VCaP (cell line): ENCODE data around the gene MAG.

Experiments
- H3K27ac ChIP-seq: fragments of 450-650 bp; 2 replicates; pipeline ENCODE4 v1.5.1; 2017
- TF ChIP-seq, protein P1 (sequence below): fragments of 450-650 bp; conservative IDR thresholded peaks from 2 replicates; pipeline ENCODE4 v1.5.1; 2017; ENCODE audit warnings: mild to moderate bottlenecking, moderate library complexity

The MAG gene

DNA sequence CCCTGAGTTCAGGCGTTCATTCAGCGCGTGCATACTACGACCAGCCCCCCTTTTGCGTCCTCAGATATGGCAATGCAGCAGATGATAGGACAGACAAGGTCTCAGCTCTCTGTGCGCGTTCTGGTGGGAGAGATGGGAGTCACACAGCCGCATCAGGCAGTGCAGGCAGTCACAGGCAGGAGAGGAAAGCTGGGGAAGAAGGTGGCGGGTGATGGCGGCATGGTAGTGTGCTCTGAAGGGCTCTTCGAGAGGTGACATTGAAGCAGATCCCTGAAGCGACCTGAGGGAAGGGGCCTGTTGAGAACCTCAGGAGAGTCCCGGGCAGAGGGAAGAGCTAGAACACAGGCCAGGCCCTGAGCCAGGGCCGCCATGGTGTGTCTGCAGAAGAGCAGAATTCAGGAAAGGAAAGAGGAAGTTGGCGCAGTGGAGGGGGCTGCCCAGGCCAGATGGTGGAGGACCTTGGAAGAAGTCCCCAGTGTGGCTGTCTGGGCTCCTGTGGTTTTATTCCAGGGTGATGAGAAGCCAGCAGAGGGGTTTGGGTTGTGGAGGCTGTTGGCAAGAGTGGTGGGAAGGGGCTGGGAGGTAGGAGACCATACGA is 19.7 kb upstream of the MAG start:
- TF ChIP-seq, protein P1, sequence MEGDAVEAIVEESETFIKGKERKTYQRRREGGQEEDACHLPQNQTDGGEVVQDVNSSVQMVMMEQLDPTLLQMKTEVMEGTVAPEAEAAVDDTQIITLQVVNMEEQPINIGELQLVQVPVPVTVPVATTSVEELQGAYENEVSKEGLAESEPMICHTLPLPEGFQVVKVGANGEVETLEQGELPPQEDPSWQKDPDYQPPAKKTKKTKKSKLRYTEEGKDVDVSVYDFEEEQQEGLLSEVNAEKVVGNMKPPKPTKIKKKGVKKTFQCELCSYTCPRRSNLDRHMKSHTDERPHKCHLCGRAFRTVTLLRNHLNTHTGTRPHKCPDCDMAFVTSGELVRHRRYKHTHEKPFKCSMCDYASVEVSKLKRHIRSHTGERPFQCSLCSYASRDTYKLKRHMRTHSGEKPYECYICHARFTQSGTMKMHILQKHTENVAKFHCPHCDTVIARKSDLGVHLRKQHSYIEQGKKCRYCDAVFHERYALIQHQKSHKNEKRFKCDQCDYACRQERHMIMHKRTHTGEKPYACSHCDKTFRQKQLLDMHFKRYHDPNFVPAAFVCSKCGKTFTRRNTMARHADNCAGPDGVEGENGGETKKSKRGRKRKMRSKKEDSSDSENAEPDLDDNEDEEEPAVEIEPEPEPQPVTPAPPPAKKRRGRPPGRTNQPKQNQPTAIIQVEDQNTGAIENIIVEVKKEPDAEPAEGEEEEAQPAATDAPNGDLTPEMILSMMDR: no peak
- peak overlapping the region; percentile 100; the same call in 1 of the 2 replicates for H3K27ac ChIP-seq

DNA sequence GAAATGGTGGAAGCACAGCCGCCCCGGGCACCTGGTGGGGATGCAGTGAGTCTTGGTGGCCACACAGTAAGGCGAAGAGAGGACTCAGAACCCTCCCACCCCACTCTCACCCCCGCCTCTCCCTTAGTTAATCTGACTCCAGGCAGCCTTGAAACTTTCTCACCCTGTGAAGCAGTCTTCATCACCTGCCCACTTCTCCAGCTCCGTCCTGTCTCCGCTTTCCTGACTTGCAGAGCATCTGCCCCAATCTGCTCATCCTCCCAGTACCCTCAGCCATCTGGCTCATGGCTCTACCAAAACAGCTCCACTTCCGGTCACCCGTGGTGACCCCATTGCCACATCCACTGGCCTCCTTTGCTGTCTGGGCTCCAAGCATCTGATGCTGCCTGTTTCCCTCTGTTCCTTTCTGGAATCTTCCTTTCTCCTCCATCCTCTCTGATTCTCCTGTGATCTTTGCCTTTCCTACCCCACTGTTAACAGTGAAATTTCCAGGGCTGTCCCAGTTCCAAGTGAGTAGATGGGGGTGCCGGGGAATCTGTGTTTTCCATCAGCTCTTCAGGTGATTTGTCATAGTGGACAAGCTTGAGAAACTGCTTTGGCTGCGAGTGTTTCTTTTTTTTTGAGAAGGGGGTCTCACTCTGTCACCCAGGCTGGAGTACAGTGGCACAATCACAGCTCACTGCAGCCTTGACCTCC is 18.9 kb upstream of the MAG start:
- H3K27ac ChIP-seq: no peak overlapping the region
- TF ChIP-seq, protein P1: no peak

DNA sequence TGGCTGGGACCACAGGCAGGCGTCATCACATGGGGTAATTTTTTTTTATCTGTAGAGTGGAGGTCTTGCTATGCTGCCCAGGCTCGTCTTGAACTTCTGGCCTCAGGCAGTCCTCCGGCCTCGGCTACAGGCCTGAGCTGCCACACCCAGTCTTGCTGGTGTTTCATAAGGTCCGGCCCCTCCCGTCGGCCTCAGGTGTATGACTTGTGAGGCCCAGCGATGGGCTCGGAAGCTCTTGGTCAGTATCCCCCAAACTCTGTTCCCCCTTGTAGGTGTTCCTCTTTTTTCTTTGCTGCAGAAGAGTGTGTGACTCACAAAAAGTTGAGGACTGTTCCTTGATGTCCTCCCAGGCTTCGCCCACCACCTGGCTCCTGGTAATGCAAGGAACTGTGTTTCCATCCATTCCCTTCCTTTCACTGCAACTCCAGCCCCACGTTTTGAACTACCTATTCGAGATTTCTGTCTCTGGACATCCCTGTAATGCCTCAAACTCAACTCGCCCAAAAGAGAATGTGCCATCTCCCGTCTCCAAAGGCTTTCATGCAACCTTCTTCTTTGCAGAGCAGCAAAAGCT is 18.2 kb upstream of the MAG start:
- H3K27ac ChIP-seq: no peak overlapping the region
- TF ChIP-seq, protein P1: no peak

DNA sequence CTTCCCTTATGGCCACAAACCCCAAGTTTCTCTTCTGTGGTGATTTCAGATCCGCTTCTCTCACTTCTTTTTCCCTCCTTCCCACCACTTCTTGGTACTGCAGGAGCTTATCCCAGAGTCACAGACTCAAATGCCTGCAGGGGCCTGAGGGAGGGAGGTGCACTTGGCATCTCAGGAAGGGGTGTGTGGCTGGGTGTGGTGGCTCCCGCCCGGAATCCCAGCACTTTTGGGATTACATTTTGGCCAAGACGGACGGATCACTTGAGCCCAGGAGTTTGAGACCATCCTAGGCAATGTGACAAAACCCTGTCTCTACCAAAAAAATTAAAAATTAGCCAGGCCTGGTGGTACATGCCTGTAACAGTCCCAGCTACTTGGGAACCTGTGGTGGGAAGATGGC is 17.6 kb upstream of the MAG start:
- TF ChIP-seq, protein P1: no peak
- no peak overlapping the region for H3K27ac ChIP-seq

DNA sequence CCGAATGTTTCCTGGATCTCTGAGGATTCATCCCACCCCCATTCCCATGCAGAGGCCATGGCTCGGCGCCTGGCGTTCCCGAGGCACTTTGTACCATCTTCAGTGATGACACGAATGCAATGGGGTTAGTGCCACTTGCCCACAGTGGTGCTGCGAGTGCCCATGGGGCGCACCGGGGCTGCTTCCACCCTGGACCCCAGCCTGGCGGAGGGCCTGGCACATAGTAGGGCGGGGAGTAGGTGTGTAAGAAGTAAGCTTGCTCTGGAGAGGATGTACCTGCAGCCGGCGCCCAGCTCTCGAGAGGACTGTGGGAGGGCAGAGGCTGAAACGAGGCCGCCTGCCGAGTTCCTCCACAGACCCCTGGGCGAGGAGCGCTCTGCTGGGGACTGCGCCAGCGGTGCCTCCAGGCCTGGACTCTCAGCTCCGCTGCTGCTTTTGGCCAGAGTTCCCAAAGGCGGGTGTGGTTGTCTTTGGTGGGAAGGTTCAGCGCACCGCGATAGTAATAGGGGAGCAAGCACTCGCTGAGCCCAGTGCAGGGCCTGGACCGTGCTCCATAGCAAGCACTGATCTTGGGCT is 15.2 kb upstream of the MAG start:
- H3K27ac ChIP-seq: no peak overlapping the region
- TF ChIP-seq, protein P1: no peak

DNA sequence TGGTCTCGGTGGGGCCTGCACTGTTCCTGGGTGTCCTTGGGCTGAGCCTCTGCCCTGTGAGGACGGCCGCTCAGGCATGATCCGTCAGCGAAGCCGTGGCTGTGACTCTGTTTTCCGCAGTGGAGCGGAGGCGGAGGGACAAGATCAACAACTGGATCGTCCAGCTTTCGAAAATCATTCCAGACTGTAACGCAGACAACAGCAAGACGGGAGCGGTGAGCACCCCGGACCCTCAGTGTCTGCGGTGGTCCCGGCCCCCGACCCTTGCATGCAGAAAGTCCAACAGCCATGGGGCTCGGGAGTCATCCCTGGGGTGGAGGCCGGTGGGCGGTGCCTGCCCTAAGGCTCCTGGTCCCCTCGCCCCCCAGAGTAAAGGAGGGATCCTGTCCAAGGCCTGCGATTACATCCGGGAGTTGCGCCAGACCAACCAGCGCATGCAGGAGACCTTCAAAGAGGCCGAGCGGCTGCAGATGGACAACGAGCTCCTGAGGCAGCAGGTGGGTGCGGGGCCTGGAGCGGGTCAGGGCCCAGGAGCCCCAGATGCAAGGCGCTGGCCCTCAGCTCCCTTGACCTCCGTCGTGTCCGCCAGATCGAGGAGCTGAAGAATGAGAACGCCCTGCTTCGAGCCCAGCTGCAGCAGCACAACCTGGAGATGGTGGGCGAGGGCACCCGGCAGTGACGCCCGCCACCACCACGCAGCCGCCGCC is 13.2 kb upstream of the MAG start:
- H3K27ac ChIP-seq: no peak overlapping the region
- TF ChIP-seq, protein P1: no peak

DNA sequence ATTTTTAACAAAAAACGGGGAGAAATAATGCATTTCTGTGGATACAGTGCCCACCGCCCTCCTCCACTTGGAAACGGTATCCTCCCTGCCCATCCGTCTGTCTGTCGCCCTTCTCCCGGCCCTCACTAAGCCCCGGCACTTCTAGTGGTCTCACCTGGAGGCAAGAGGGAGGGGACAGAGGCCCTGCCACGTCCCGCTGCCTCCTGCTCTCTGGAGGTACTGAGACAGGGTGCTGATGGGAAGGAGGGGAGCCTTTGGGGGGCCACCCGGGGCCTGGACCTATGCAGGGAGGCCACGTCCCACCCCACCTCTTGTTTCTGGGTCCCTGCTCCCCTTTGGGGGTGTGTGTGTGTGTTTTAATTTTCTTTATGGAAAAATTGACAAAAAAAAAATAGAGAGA is 12.6 kb upstream of the MAG start:
- TF ChIP-seq, protein P1: no peak
- H3K27ac ChIP-seq: no peak overlapping the region
